IMR-90 (cell line): ENCODE data around the gene LEP. TPM values are rescaled to one million over a fixed set of nuclear protein-coding genes. Genes with fewer than 3 reads are reported as not detected.
"Not testable (repeated sequence)": the region's sequence is repeated elsewhere in the genome, so short reads cannot be mapped to it uniquely, and the experiment has no call there.

Source experiments
- ATAC-seq: fragments of 200-7000 bp; cut with Tn5 transposase; 2 replicates; pipeline ENCODE4 v1.9.1; 2020; ENCODE audit warnings: low read depth, mild to moderate bottlenecking, moderate library complexity
- BruUV-seq: library from RNA; stranded (reverse); fragments of 400-500 nt; replicated peaks from 2 replicates; lab custom pipeline; 2021; lab: Mats Ljungman, UMichigan
- CTCF ChIA-PET: fragments of 300-600 bp; formaldehyde crosslinking; extraction: SDS; loops from one replicate; lab custom pipeline; 2021; ENCODE audit warnings: antibody characterized with exemption; lab: Yijun Ruan, JAX
- POLR2A ChIA-PET: fragments of 300-600 bp; sonication (Branson Sonifier 250); formaldehyde crosslinking; loops from one replicate; lab custom pipeline; 2022; ENCODE audit warnings: antibody characterized with exemption; ENCODE audit not compliant: unreplicated experiment; lab: Charles Lee
- DNase-seq: peaks from one replicate; pipeline ENCODE4 v3.0.0; 2013
- H2AFZ ChIP-seq: replicated peaks from 2 replicates; pipeline ENCODE3; 2013; ENCODE audit warnings: low read length, mild to moderate bottlenecking; ENCODE audit not compliant: poor library complexity
- H2AK5ac ChIP-seq: 2 replicates; pipeline ENCODE4 v1.6.1; 2013; ENCODE audit warnings: low read depth, low read length, inconsistent platforms
- H2AK9ac ChIP-seq: replicated peaks from 2 replicates; pipeline ENCODE3; 2013; ENCODE audit warnings: mild to moderate bottlenecking, low read depth, low read length, moderate library complexity; ENCODE audit not compliant: poor library complexity
- H2BK120ac ChIP-seq: 2 replicates; pipeline ENCODE4 v1.6.1; 2013; ENCODE audit warnings: low read depth, low read length, inconsistent platforms
- H2BK15ac ChIP-seq: 3 replicates; pipeline ENCODE4 v1.6.1; 2013; ENCODE audit warnings: low read depth, low read length, inconsistent platforms
- H2BK20ac ChIP-seq: 2 replicates; pipeline ENCODE4 v1.6.1; 2013; ENCODE audit warnings: low read depth, mild to moderate bottlenecking, inconsistent platforms, low read length, moderate library complexity
- H2BK5ac ChIP-seq: 2 replicates; pipeline ENCODE4 v1.6.1; 2013; ENCODE audit warnings: mild to moderate bottlenecking, low read depth, low read length, inconsistent platforms; ENCODE audit not compliant: poor library complexity, severe bottlenecking
- H3K14ac ChIP-seq: replicated peaks from 2 replicates; pipeline ENCODE4 v1.6.1; 2013; ENCODE audit warnings: low read depth, low read length, inconsistent platforms
- H3K18ac ChIP-seq: 2 replicates; pipeline ENCODE4 v1.6.1; 2013; ENCODE audit warnings: low read depth, low read length, control low read depth
- H3K23ac ChIP-seq: 2 replicates; pipeline ENCODE4 v1.6.1; 2013; ENCODE audit warnings: low read depth, low read length, inconsistent platforms
- H3K27ac ChIP-seq: 2 replicates; pipeline ENCODE4 v1.5.1; 2013; ENCODE audit warnings: mild to moderate bottlenecking, control low read depth, low read length; ENCODE audit not compliant: insufficient read depth
- H3K27me3 ChIP-seq: 2 replicates; pipeline ENCODE4 v1.6.1; 2013; ENCODE audit warnings: low read length; ENCODE audit not compliant: control insufficient read depth, insufficient read depth
- H3K36me3 ChIP-seq: 2 replicates; pipeline ENCODE4 v1.6.1; 2013; ENCODE audit warnings: low read length, mixed read lengths; ENCODE audit not compliant: control insufficient read depth, insufficient read depth
- H3K4ac ChIP-seq: 2 replicates; pipeline ENCODE4 v1.6.1; 2013; ENCODE audit warnings: low read depth, low read length, inconsistent platforms
- H3K4me1 ChIP-seq: 2 replicates; pipeline ENCODE4 v1.6.1; 2013; ENCODE audit warnings: low read length, mixed read lengths; ENCODE audit not compliant: control insufficient read depth, insufficient read depth
- H3K4me2 ChIP-seq: 2 replicates; pipeline ENCODE4 v1.6.1; 2013; ENCODE audit warnings: low read depth, mild to moderate bottlenecking, control low read depth, low read length, moderate library complexity
- H3K4me3 ChIP-seq: 2 replicates; pipeline ENCODE4 v1.5.1; 2013; ENCODE audit warnings: low read depth, mild to moderate bottlenecking, control low read depth, low read length, moderate library complexity; ENCODE audit not compliant: insufficient read depth
- H3K56ac ChIP-seq: 2 replicates; pipeline ENCODE4 v1.6.1; 2013; ENCODE audit warnings: low read length, inconsistent platforms; ENCODE audit not compliant: insufficient read depth; ENCODE audit errors: extremely low read depth
- H3K79me1 ChIP-seq, 2 experiments: 2 replicates each; pipeline ENCODE4 v1.6.1; 2013; ENCODE audit warnings: low read length in 2 of 2, inconsistent platforms in 1 of 2, low read depth in 1 of 2
- H3K9ac ChIP-seq: 2 replicates; pipeline ENCODE4 v1.6.1; 2013; ENCODE audit warnings: low read depth, low read length, control low read depth
- H3K9me1 ChIP-seq: 2 replicates; pipeline ENCODE4 v1.6.1; 2013; ENCODE audit warnings: low read length, inconsistent platforms; ENCODE audit not compliant: insufficient read depth
- H3K9me3 ChIP-seq: 2 replicates; pipeline ENCODE4 v1.6.1; 2013; ENCODE audit warnings: low read length; ENCODE audit not compliant: control insufficient read depth, insufficient read depth
- H4K20me1 ChIP-seq: 2 replicates; pipeline ENCODE4 v1.6.1; 2013; ENCODE audit warnings: low read length, inconsistent platforms; ENCODE audit not compliant: insufficient read depth
- H4K5ac ChIP-seq: 2 replicates; pipeline ENCODE4 v1.6.1; 2013; ENCODE audit warnings: mild to moderate bottlenecking, low read depth, low read length, control low read depth
- H4K8ac ChIP-seq, 2 experiments: 2 replicates each; pipeline ENCODE4 v1.6.1; 2013; ENCODE audit warnings: low read depth in 2 of 2, low read length in 2 of 2, control low read depth in 1 of 2, inconsistent platforms in 1 of 2
- H4K91ac ChIP-seq: 2 replicates; pipeline ENCODE4 v1.6.1; 2013; ENCODE audit warnings: low read depth, low read length, inconsistent platforms; ENCODE audit not compliant: insufficient read depth
- WGBS, 2 experiments: methylation state at CpG; one replicate each; pipeline versions ENCODE4 v1.1.5 to v1.1.7; 2013; ENCODE audit warnings: missing lambda C conversion rate in 2 of 2; ENCODE audit not compliant: insufficient read length in 1 of 2; ENCODE audit errors: extremely low coverage in 2 of 2; 5-methylcytosine and 5-hydroxymethylcytosine counted together
- dilution Hi-C: fragments of 300-500 bp; cut with HindIII; formaldehyde crosslinking; loops from one replicate; pipeline ENCODE4 v1.14.3; 2018; ENCODE audit warnings: low sequenced_read_pairs; ENCODE audit not compliant: unreplicated experiment
- in situ Hi-C: fragments of 300-500 bp; cut with MboI; formaldehyde crosslinking; loops from 3 replicates; pipeline ENCODE4 v1.14.3; 2019; ENCODE audit warnings: low sequenced_read_pairs, inconsistent platforms, mixed read lengths
- intact Hi-C: fragments of 100-400 bp; cut with micrococcal nuclease; formaldehyde crosslinking; loops from 2 replicates; pipeline ENCODE4 v1.10.0; 2022
- polyA plus RNA-seq, 3 experiments: library from polyadenylated mRNA; depleted of rRNA; stranded (reverse); fragments of >200 nt; gene quantifications; 2 replicates each; pipeline ENCODE4 v1.2.3, GENCODE V29; 2012; ENCODE audit warnings: low replicate concordance in 1 of 3
- total RNA-seq: library from RNA; depleted of rRNA; stranded (reverse); fragments of >200 nt; gene quantifications from 2 replicates; pipeline ENCODE4 v1.2.3, GENCODE V29; 2012

Gene LEP
- total and polyA plus RNA-seq, 2 of the 4 experiments (the other 2 are of a cell fraction): not detected

- dilution Hi-C loops, H4K91ac ChIP-seq, H3K9ac ChIP-seq, H4K8ac ChIP-seq, BruUV-seq, H4K20me1 ChIP-seq, DNase-seq, H3K18ac ChIP-seq, H3K27ac ChIP-seq, H2BK15ac ChIP-seq, intact Hi-C loops, H3K4me3 ChIP-seq, H3K14ac ChIP-seq, H2BK120ac ChIP-seq, H3K4me2 ChIP-seq, H3K79me1 ChIP-seq, H2AK5ac ChIP-seq, CTCF ChIA-PET, H3K23ac ChIP-seq, H2AK9ac ChIP-seq, ATAC-seq, H2BK5ac ChIP-seq, in situ Hi-C loops, H2BK20ac ChIP-seq, H3K56ac ChIP-seq, H4K5ac ChIP-seq, H3K9me1 ChIP-seq, H3K36me3 ChIP-seq, H3K4me1 ChIP-seq, H3K4ac ChIP-seq, H2AFZ ChIP-seq, POLR2A ChIA-PET: not testable (repeated sequence)
- Histone ChIP-seq H3K27me3 (peaks cover 47% of the 10 kb centered on the region), H3K9me3 (peaks cover 17% of the 10 kb centered on the region)
- 68% methylated on average over 3 of the region's 7 CpGs; no CpG with 5 or more reads in 1 of the 2 experiments for WGBS, 2 experiments
These were observed 1.9 kb upstream of the LEP start for GRCh38 chr7:128239146-128239545.
